Fibroblast of mammary gland (primary cell): ENCODE measurements around the gene DDX43.

Experiments
- DNase-seq: peaks from one replicate; pipeline ENCODE4 v3.0.0-alpha.2; 2010; ENCODE audit warnings: low read depth
- H3K4me3 ChIP-seq: 2 replicates; pipeline ENCODE4 v1.5.1; 2011; ENCODE audit warnings: low read depth, mild to moderate bottlenecking, low read length, moderate library complexity; ENCODE audit not compliant: control insufficient read depth
- CTCF ChIP-seq: conservative IDR thresholded peaks from 2 replicates; pipeline ENCODE4 v1.5.1; 2011; ENCODE audit warnings: low read depth, low read length, inconsistent platforms; ENCODE audit not compliant: control insufficient read depth, insufficient read depth

The DDX43 gene

GRCh38 chr6:73362869-73363536, 31.6 kb upstream of the DDX43 start:
- no peak for DNase-seq
- no peak overlapping the region for H3K4me3 ChIP-seq
- TF ChIP-seq CTCF = no peak

DNA sequence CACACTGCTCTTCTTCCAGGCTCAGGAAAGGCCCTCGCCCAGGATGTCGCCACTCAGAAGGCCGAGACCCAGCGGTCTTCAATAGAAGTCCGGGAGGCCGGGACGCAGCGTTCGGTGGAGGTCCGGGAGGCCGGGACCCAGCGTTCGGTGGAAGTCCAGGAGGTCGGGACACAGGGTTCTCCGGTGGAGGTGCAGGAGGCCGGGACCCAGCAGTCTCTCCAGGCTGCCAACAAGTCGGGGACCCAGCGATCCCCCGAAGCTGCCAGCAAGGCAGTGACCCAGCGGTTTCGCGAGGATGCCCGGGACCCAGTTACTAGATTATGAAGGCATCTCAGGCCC, 31.1 kb upstream of the DDX43 start:
- H3K4me3 ChIP-seq = no peak overlapping the region
- TF ChIP-seq CTCF = no peak
- no peak for DNase-seq

DNA sequence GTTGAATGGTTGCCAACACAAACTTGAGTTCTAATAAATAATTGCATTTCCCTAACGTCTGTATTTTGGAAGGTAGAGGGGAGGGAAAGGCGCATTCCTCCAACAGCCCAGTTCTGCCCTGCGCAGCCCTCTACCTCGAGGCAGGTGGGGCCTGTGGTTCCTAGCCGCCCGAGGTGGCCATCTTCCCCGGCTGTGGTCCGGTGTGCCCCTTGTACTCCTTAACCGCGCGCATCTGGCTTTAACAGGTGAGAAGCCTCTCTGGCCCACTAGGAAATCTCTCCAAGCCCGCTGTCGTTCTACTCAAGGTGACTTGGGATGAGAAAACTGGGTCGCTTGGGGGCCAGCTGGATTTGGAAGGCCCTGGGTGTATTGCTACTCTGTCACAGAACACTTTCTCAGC, 30.5 kb upstream of the DDX43 start:
- no peak overlapping the region for H3K4me3 ChIP-seq

DNA sequence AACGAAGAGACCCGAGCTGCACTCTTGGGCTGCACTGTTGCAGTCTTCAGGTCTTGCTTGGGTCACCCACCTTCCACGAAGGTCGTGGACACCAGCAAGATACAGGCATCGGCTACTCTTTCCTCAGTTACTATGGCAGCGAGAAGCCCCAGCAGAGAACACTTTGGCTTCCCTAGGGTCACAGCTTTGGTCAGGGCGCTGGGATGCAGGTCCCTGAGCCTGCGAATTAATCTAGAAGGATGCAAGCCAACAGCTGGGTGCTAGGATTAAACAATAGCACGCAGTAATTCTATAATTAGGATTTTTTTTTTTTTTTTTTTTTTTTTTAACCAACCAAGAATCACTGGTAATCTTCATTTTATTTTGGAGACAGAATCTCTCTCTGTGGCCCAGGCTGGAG, 30.1 kb upstream of the DDX43 start:
- no peak for TF ChIP-seq CTCF
- H3K4me3 ChIP-seq = no peak overlapping the region
- no peak for DNase-seq

More for the DNA sequence above, 30.5 kb upstream of the DDX43 start:
- TF ChIP-seq CTCF = no peak
- DNase-seq = no peak

GRCh38 chr6:73367761-73368355, 26.8 kb upstream of the DDX43 start:
- DNase-seq = no peak
- TF ChIP-seq CTCF = no peak
- no peak overlapping the region for H3K4me3 ChIP-seq

DNA sequence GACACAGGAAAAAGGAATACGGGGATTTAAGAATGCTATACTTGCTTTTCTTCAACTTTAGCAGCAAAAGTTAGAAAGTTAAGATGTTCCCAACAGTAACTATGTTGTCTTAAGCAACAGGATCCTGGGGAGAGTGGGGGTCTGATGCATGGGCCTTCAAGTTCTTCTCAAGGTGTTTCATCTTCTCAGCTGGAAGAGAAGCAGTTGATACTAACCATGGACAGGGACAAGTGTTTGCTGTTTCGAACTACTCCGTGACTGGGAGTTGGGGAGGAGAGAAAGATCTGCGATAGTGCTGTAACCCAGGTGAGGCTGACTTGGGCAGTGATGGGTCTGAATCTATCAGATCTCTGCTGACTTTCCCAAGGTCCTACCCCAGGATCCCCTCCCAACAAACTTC, 26.0 kb upstream of the DDX43 start:
- no peak for DNase-seq
- no peak for TF ChIP-seq CTCF
- H3K4me3 ChIP-seq = no peak overlapping the region
